HepG2 (cell line): ENCODE results near the gene TLNRD1. TPM values are rescaled to one million over a fixed set of nuclear protein-coding genes. Genes with fewer than 3 reads are reported as not detected.

Experiments used
- ATAC-seq: fragments of 200-7000 bp; cut with Tn5 transposase; 3 replicates; pipeline ENCODE4 v1.9.1; 2020; ENCODE audit warnings: mild to moderate bottlenecking, moderate library complexity
- BruUV-seq: library from RNA; stranded (reverse); fragments of 400-500 nt; replicated peaks from 2 replicates; lab custom pipeline; 2021; lab: Mats Ljungman, UMichigan
- CTCF ChIA-PET: fragments of 300-600 bp; formaldehyde crosslinking; extraction: SDS; loops from one replicate; lab custom pipeline; 2021; ENCODE audit warnings: low total read pairs, inconsistent platforms, low intra/inter-chr PET ratio; lab: Yijun Ruan, JAX
- POLR2A ChIA-PET: fragments of 350-600 bp; sonication (Branson Sonifier 250); formaldehyde crosslinking; loops from one replicate; lab custom pipeline; 2020; ENCODE audit warnings: antibody characterized with exemption, inconsistent platforms; lab: Yijun Ruan, JAX
- DNase-seq: peaks from one replicate; pipeline ENCODE4 v3.0.0-alpha.2; 2015; ENCODE audit warnings: low spot score
- FAIRE-seq: peaks from 3 replicates; lab custom pipeline; 2011; peaks lifted over from hg19 to GRCh38; lab: Jason Lieb, UNC
- H2AFZ ChIP-seq: one replicate; pipeline ENCODE4 v1.6.1; 2011; ENCODE audit warnings: low read length, inconsistent platforms
- H3K27ac ChIP-seq: fragments of 300-600 bp; 3 replicates; pipeline ENCODE4 v1.8.0; 2011; ENCODE audit warnings: mixed run types, mild to moderate bottlenecking, mixed read lengths, low read length, inconsistent platforms; ENCODE audit not compliant: insufficient read depth; ENCODE audit errors: extremely low read length
- H3K27me3 ChIP-seq, 2 experiments: fragments of 200-600 bp in 1 of 2; 2 replicates in 1 of 2; 3 replicates in 1 of 2; pipeline versions ENCODE4 v1.6.0 to v1.8.0; 2011; ENCODE audit warnings: low read length in 2 of 2, mild to moderate bottlenecking in 2 of 2, moderate library complexity in 2 of 2, inconsistent platforms in 1 of 2; ENCODE audit not compliant: insufficient read depth in 2 of 2, control insufficient read depth in 1 of 2
- H3K36me3 ChIP-seq, 2 experiments: fragments of 200-600 bp in 1 of 2; replicated peaks in 1 of 2; 2 replicates in 1 of 2; 3 replicates in 1 of 2; pipeline versions ENCODE4 v1.5.1 to v1.8.0; 2011; ENCODE audit warnings: low read length in 2 of 2, inconsistent platforms in 1 of 2; ENCODE audit not compliant: insufficient read depth in 2 of 2, control insufficient read depth in 1 of 2
- H3K4me1 ChIP-seq: 2 replicates; pipeline ENCODE4 v1.5.1; 2012; ENCODE audit warnings: low read length, inconsistent platforms; ENCODE audit not compliant: insufficient read depth
- H3K4me2 ChIP-seq: 2 replicates; pipeline ENCODE4 v1.6.0; 2011; ENCODE audit warnings: low read depth, low read length, inconsistent platforms
- H3K4me3 ChIP-seq, 3 experiments: fragments of 200-600 bp in 1 of 3; sonication (generic), shearing (Covaris generic) in 1 of 3; replicated peaks in 1 of 3; 2 replicates each; pipeline ENCODE4 v1.5.1; 2011 to 2016; ENCODE audit warnings: low read length in 3 of 3, inconsistent platforms in 2 of 3, low read depth in 2 of 3, mild to moderate bottlenecking in 2 of 3, control low read depth in 1 of 3, mixed read lengths in 1 of 3; ENCODE audit not compliant: insufficient read depth in 1 of 3
- H3K79me2 ChIP-seq: one replicate; pipeline ENCODE4 v1.6.1; 2011; ENCODE audit warnings: low read length, inconsistent platforms; ENCODE audit not compliant: insufficient read depth
- H3K9ac ChIP-seq: 2 replicates; pipeline ENCODE4 v1.6.0; 2011; ENCODE audit warnings: mild to moderate bottlenecking, low read depth, low read length, inconsistent platforms; ENCODE audit not compliant: insufficient read depth
- H3K9me3 ChIP-seq: 2 replicates; pipeline ENCODE4 v1.5.1; 2012; ENCODE audit warnings: mild to moderate bottlenecking, low read length
- H4K20me1 ChIP-seq: 2 replicates; pipeline ENCODE4 v1.6.0; 2011; ENCODE audit warnings: inconsistent platforms, mild to moderate bottlenecking, low read length, moderate library complexity; ENCODE audit not compliant: insufficient read depth
- AGO2 ChIP-seq: fragments of 200-400 bp; formaldehyde crosslinking; optimal IDR thresholded peaks from 2 replicates; pipeline ENCODE3; 2017; ENCODE audit warnings: mild to moderate bottlenecking, low read depth, low read length, moderate library complexity
- BHLHE40 ChIP-seq: IDR thresholded peaks from 2 replicates; pipeline ENCODE4 v1.6.1; 2011; ENCODE audit warnings: low read length, improper control_type of control experiment
- CEBPB ChIP-seq: IDR thresholded peaks from 2 replicates; pipeline ENCODE4 v1.6.1; 2011; ENCODE audit warnings: low read depth, low read length, improper control_type of control experiment, borderline replicate concordance
- CEBPG ChIP-seq: IDR thresholded peaks from 2 replicates; pipeline ENCODE4 v1.6.1; 2016
- WGBS: methylation state at CpG from one replicate; pipeline ENCODE4 v1.1.6; 2017; ENCODE audit warnings: low lambda C conversion rate; 5-methylcytosine and 5-hydroxymethylcytosine counted together
- in situ Hi-C: cut with HindIII; loops from 2 replicates; pipeline ENCODE4 v1.10.0; 2017; ENCODE audit warnings: low pct_unique_long_range_greater_than_20kb; ENCODE audit not compliant: extremely low pct_ligation_motif_present
- intact Hi-C: fragments of 100-400 bp; cut with micrococcal nuclease; formaldehyde crosslinking; loops from one replicate; pipeline ENCODE4 v1.10.0; 2022; ENCODE audit not compliant: unreplicated experiment
- polyA plus RNA-seq, 8 experiments: library from polyadenylated mRNA; depleted of rRNA in 3 of 8; stranded (reverse) in 7 of 8; unstranded in 1 of 8; fragments of >200 nt; fragmentation: Illumina TruSeq in 4 of 8; extraction: Trizol in 4 of 8; gene quantifications; 2 replicates each; pipeline versions ENCODE4 v1.2.1 to v1.2.3, GENCODE V29; 2011 to 2016; ENCODE audit warnings: low read depth in 4 of 8, missing spikeins in 1 of 8, mixed read lengths in 1 of 8; ENCODE audit not compliant: insufficient read depth in 1 of 8
- total RNA-seq, 5 experiments: library from RNA; depleted of rRNA; stranded (reverse); fragments of >200 nt; fragmentation: Illumina TruSeq; extraction: Trizol; gene quantifications; 2 replicates each; pipeline ENCODE4 v1.2.3, GENCODE V29; 2016; ENCODE audit warnings: low read depth in 1 of 5
- TF ChIP-seq, protein P1 (sequence below), 2 experiments: sonication (generic) in 1 of 2; formaldehyde crosslinking in 1 of 2; IDR thresholded peaks; 2 replicates each; pipeline versions ENCODE4 v1.6.1 to v1.9.0; 2014 to 2022; ENCODE audit warnings: antibody characterized with exemption in 1 of 2, borderline replicate concordance in 1 of 2, inconsistent platforms in 1 of 2, low read depth in 1 of 2, missing genetic modification reagents in 1 of 2

Gene TLNRD1
- total and polyA plus RNA-seq, 2 of the 13 experiments (the other 11 are each of a cell fraction or from before 2014, with no cell fraction given): 3.4 to 5.3 TPM

GRCh38 chr15:81038975-81039607, 38.4 kb downstream of the TLNRD1 start:
- H3K79me2 ChIP-seq: no peaks in the 10 kb centered on the region
- no TSS peak for BruUV-seq
- CTCF ChIA-PET: no interaction called here
- TF ChIP-seq, protein P1, sequence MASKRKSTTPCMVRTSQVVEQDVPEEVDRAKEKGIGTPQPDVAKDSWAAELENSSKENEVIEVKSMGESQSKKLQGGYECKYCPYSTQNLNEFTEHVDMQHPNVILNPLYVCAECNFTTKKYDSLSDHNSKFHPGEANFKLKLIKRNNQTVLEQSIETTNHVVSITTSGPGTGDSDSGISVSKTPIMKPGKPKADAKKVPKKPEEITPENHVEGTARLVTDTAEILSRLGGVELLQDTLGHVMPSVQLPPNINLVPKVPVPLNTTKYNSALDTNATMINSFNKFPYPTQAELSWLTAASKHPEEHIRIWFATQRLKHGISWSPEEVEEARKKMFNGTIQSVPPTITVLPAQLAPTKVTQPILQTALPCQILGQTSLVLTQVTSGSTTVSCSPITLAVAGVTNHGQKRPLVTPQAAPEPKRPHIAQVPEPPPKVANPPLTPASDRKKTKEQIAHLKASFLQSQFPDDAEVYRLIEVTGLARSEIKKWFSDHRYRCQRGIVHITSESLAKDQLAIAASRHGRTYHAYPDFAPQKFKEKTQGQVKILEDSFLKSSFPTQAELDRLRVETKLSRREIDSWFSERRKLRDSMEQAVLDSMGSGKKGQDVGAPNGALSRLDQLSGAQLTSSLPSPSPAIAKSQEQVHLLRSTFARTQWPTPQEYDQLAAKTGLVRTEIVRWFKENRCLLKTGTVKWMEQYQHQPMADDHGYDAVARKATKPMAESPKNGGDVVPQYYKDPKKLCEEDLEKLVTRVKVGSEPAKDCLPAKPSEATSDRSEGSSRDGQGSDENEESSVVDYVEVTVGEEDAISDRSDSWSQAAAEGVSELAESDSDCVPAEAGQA (IDR thresholded peaks at IDR 0.05; ENCODE audit: low read depth): no peak
- TF ChIP-seq, protein P1 (CRISPR knock-in tag; IDR thresholded peaks at IDR 0.05; ENCODE audit: borderline replicate concordance): no peak
- 0 out of 2 replicates have a peak, but pooled peaks have one; percentile 24 for TF ChIP-seq CEBPG (CRISPR knock-in tag)
- TF ChIP-seq AGO2: no peak
- TF ChIP-seq CEBPB: peak; percentile 71; the same call in 1 of the 2 replicates
- TF ChIP-seq BHLHE40: peak; percentile 33; the same call in 1 of the 2 replicates
- TF ChIP-seq, all 625 proteins: peak for 3
- no peak overlapping the region for H3K9ac ChIP-seq
- H3K4me1 ChIP-seq: no peaks in the 10 kb centered on the region
- H3K27ac ChIP-seq: no peak overlapping the region
- H3K4me3 ChIP-seq: no peak overlapping the region
- H2AFZ ChIP-seq: no peak overlapping the region
- intact Hi-C loops: no loop called here
- WGBS: 15% methylated on average over 4 of the region's 4 CpGs
- H3K36me3 ChIP-seq: no peaks in the 10 kb centered on the region
- POLR2A ChIA-PET: no interaction called here
- no peak overlapping the region for H3K4me2 ChIP-seq
- peak; percentile 59 for ATAC-seq
- no peaks in the 10 kb centered on the region for H4K20me1 ChIP-seq
- no peaks in the 10 kb centered on the region for H3K9me3 ChIP-seq
- no peak for FAIRE-seq
- peak; percentile 10 for DNase-seq
- in situ Hi-C loops: no loop called here
- no peaks in the 10 kb centered on the region; a peak in 2 of 5 replicates for H3K27me3 ChIP-seq
